ENCODE measurements around the gene ACACB.

Gene ACACB

DNA sequence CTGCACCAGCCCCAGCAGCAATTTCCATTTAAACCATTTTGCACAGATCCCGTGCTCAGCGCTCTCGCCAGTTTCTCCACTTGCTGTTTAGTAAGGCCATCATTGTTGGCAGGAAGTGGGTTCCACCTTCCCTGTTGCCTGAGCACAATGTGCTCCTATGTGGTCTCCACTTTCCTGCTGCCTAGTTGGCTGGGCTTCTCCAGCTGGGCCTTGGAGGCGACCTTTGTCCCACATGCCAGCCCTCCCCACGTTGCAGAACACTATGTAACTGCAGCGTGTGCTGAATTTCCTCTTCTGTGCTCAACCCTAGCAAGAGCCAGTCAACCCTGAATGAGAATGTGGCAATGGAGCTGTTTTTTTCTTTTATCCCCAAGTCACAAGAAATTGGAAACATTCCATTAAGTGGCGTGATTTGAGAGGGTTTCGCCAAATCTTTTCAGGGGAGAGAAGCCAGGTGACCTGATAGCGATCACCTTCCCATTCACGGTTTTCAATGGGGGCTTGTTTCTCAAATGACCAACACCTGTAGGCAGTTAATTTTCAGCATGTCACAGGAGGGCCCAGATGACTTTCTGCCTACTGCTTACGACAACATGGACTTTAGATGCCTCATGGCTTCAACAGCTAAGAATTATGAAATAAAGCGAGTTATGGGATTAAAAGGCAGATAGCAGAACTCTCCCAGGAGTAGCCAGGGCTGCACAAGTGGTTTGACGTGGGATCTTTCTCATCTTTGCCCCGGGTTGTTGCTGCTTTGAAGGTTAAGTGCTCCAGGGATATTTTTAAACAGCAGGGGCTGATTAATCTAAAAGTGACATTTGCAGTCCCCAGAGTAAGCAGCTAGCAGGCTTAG, at the start of gene ACACB:
Gene ACACB (plus strand): TSS at position 830 of the 853 bp plus-strand sequence. CDS start 22,819 bp downstream, outside the sequence.
- no peak for DNase-seq (ENCODE audit: low read depth)

DNA sequence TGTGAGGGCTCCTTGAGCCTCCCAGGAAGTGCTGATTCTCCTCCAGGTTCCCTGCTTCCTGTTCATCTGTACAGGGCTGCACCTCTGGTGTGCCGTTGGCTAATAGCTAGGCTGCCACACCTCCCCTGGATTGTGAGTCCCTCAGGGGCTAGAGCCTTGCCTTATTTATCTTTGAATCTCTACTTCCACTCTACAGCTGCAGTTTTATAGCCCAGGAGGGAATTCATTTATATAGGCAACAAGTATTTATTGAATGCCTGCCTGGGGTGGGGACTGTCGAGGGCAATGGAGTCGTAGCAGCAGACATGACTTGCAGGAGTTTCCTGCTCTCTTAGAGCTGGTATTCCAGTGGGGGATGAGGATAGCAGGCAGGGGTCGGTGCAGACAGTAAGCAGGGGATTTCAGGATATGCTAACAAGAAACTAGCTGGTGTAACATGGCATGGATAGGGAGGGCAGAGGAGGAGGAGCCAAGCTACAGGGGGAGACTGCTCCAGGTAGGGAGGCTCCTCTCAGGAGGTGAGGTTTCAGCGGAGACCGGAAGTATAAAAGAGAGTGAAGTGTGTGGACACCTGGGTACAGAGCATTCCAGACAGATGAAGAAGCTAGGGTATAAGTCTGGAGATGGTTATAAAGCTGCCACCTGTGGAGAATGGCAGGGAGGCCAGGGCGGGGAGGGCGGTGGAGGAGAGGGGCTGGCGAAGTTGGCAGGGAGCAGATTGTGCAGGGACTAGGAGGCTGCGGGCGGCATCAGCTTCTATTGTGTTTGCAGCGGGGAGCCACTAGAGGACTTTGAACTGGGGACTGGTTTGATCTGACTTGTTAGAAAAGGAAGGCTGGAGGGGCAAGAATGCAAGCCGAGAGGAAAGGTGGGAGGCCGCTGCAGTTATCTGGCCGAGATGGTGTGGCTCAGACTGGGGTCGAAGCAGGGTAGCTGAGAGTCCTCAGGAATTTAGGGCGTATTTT, 46.8 kb upstream of the ACACB start:
- no peak for DNase-seq (ENCODE audit: low read depth)

DNA sequence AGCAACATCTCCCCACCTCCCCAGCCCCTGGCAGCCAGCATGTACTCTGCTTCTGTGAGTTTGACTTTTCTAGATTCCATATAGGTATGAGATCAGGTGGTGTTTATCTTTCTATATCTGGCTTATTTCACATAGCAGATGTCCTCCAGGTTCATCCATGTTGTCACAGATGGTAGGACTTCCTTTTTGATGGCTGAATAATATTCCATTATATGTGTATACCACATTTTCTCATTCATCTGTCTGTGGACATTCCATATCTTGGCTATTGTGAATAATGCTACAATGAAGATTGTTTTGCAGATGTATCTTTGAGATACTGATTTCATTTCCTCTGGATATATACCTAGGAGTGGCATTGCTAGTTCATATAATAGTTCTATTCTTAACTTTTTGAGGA, 41.5 kb upstream of the ACACB start:
- DNase-seq (ENCODE audit: low read depth) = no peak

DNA sequence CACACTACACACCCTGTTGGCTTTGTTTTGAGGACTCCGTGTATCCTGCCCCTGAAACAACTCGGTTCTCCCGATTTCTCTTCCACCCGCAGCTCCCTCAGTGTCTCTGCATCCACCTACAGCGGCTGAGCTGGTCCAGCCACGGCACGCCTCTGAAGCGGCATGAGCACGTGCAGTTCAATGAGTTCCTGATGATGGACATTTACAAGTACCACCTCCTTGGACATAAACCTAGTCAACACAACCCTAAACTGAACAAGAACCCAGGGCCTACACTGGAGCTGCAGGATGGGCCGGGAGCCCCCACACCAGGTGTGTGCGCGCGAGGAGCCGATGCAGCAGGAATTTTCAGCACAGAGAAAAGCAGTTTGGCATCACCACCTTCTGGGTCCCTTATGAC, 33.6 kb upstream of the ACACB start:
- no peak for DNase-seq (ENCODE audit: low read depth)

DNA sequence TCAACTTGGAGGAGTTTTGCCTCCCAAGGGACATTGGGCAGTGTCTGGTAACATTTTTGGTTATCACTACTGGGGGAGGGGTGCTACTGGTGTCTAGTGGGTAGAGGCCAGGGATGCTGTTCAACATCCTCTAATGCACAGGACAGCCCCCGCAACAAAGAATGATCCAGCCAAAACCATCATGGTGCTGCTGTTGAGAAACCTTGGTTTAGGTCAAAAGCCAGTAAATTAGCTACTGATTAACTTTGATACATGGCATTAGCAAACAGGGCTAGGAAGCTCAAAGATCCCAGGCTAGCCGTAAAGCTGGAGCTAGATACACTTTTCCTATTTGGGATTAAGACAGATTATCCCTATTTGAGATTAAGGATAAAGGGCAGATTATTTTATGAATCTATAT, 32.0 kb upstream of the ACACB start:
- DNase-seq (ENCODE audit: low read depth) = no peak

DNA sequence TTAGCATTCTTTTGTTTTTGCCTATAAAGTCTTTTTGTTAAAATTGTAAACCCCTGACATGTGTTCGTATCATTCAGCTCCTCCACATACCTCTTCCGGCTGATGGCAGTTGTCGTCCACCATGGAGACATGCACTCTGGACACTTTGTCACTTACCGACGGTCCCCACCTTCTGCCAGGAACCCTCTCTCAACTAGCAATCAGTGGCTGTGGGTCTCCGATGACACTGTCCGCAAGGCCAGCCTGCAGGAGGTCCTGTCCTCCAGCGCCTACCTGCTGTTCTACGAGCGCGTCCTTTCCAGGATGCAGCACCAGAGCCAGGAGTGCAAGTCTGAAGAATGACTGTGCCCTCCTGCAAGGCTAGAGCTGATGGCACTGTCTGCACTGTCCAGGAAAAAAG, 30.8 kb upstream of the ACACB start:
- no peak for DNase-seq (ENCODE audit: low read depth)

DNA sequence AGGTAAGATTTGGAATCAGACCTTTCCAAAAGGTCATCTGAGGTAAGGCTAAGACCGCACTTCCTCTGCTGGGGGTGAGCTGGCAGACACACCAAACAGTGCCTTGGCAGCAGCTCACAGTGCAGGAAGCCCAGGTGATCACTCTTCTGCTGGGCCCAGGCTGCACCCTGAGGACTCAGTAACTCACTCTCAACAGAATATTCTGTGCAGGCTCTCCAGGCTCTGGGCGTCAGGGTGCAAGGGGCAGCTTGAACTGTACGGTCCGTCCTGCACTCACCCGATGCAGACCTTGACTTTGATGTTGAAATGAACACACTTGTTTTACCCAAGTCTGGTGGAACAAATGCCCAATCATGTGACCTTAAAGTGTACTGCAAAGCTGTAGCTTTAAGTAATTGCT, 29.1 kb upstream of the ACACB start:
- no peak for DNase-seq (ENCODE audit: low read depth)

DNA sequence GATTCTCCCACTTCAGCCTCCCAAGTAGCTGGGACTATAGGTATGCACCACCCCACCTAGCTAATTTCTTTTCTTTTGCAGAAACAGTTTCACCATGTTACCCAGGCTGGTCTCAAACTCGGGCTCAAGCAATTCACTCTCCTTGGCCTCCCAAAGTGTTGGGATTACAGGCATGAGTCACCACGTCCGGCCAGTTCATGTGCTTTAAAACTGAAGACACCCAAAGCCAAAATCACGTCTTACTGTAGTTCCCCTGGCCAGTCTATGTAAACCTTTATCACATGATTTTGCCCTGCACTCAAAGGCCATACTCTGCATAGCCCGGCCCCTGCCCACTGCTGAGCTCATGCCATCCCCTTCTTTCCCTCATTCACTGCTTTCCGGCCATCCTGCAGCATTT, 27.6 kb upstream of the ACACB start:
- no peak for DNase-seq (ENCODE audit: low read depth)

DNA sequence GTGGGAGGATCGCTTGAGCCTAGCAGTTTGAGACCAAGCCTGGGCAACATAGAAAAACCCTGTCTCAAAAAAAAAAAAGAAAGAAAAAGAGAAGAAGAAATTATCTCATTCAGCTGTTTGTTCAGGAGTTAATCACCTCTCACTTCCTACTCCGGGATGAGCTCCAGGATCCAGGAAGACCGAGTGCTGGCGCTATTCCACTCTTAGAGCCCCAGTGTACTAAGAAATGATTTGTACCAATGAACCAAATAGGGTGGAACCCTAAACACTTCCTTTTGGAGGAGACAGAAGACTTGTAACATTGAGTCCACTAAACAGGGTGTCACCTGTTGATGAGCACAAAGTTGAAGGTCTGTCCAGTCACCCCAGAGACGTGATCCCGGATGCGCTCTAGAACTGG, 26.7 kb upstream of the ACACB start:
- DNase-seq (ENCODE audit: low read depth) = no peak

DNA sequence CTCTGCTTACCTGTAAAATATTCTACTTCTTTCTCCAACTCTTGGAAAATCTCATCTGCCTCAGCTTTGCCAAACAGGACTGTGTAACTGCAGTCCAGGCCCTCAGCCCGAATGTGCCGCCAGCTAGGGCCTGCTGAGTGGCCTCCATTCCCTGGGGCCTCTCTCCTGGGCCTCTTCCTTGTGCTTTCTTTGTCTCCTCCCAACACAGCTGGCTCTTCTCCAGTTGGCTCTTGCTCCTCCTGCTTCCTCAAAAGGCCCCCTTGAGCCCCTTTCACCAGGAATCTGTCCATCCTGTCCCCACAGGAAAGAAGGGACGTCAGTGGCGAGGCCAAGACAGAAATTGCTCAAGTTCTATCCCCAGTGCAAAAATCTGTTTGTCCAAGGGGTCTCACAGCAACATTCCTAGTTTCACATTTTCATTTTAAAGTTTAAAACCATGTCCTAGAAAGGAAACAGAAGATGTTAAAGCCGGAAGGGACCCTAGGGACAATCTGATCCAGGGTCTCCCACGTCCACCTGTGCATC, 23.8 kb upstream of the ACACB start:
- no peak for DNase-seq (ENCODE audit: low read depth)

DNA sequence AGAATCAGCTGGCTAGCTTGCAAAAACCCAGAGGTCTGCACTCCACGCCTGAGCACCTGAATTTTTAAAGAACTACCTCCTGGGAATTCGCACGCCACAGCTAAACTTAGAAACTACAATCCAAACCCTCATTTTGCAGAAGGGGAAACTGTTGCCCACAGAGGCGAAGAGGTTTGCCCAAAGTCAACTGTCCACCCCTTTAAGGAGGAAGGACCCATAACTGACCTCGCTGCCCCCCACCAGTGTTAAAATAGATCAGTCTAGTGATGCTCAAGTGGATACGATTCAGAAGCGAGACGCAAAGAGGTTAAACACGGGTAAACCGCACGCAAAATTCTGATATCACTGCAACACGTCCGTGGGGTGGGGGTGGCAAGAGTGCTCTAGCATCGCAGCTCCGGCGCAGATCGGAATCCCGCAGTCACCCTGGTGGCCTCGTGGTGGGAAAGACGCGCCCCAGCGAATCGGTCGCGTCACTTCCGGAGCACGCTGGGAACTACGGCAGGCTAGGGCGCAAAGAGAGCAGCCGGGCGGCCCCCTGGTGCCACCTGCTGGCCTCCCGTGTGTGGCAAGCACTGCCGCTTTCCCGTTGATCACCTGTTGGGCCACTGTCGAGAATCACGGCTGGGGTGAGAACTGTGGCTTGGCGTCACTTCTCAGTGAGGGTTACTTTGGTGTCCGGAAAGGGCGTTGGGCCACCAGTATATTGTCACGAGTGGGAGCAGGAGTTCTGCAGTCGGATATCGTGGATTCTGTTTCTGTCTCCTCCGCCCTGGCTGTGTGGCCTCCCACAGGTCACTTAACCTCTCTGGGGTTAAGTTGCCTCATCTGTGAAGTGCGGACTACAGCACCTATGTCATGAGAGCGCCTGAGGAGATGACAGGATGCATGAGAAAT, 23.1 kb upstream of the ACACB start, which contains the start of gene ALKBH2:
Gene ALKBH2 (minus strand): TSS at position 451 of the 897 bp plus-strand sequence. CDS start 686 bp downstream, outside the sequence.
- DNase-seq (ENCODE audit: low read depth) = peak; percentile 89

DNA sequence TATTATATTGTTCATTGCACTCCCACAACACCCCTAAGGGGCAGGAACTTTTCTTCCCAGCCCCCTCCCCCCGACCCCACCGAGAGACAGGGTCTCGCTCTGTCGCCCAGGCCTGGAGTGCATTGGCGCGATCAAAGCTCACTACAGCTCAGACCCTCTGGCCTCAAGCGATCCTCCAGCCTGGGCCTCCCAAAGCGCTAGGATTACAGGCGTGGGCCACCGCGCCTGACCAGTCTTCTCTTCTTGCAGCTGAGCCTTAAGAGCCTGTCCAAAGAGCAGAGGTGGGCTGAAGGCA, 19.3 kb upstream of the ACACB start:
- DNase-seq (ENCODE audit: low read depth) = no peak

DNA sequence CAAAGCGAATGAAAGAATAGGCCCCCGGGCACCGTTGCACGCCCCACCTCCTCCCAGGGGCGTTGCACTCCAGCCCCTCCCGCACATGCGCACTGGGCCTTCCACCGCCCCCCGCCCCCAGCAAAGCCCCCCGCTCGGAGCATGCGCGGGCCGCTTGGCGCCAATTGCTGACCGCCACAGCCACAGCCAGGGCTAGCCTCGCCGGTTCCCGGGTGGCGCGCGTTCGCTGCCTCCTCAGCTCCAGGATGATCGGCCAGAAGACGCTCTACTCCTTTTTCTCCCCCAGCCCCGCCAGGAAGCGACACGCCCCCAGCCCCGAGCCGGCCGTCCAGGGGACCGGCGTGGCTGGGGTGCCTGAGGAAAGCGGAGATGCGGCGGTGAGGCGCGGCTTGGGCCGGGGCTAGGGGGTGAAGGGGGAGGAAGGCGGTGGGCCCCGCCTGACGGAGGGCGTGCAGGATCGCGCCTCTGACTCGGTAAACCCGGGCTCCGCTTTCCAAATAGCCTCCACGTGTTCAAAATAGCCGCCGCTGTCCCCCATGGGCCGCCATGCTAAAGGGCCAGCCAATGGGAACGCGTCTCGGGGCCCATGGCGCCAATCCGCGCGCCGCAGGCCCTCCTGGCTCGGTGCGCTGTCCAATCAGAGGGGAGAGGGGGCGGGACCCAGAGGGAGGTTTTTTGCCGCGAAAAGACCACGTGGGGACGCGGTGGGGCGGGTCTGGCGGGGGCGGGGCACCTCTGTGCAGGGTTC, 18.8 kb upstream of the ACACB start, which contains the start of gene UNG:
Gene UNG (plus strand): TSS at position 163 of the 748 bp plus-strand sequence. CDS start 83 bp downstream, at position 246.
- peak; percentile 96 for DNase-seq (ENCODE audit: low read depth)

DNA sequence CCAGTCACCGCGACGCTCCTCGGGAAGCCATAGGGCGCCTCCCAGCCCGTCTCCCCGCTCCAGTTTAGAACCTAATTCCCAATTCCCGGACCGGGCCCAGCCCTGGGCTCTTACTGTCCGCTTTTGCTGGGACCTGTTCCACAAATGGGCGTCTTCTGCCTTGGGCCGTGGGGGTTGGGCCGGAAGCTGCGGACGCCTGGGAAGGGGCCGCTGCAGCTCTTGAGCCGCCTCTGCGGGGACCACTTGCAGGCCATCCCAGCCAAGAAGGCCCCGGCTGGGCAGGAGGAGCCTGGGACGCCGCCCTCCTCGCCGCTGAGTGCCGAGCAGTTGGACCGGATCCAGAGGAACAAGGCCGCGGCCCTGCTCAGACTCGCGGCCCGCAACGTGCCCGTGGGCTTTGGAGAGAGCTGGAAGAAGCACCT, 18.2 kb upstream of the ACACB start:
- DNase-seq (ENCODE audit: low read depth) = no peak

DNA sequence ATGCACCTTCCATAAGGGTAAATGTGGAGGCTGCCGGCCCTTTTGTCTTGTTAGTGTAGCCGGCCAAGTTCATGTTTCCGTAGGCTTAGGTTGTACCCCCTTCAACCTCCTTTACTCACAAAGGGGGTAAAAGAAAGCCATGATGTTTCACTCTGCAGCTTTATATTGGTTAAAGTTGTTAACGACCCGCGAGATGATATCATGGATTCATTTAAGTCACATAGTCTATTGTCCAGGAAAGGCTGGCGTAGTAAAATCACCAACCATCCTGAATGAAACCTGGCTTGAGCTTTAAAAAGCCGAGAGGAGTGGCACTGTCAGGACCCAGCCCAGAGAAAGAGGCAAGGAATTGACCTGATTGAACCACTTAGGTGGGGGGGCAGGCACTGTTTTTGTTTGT, 17.7 kb upstream of the ACACB start:
- DNase-seq (ENCODE audit: low read depth) = no peak

DNA sequence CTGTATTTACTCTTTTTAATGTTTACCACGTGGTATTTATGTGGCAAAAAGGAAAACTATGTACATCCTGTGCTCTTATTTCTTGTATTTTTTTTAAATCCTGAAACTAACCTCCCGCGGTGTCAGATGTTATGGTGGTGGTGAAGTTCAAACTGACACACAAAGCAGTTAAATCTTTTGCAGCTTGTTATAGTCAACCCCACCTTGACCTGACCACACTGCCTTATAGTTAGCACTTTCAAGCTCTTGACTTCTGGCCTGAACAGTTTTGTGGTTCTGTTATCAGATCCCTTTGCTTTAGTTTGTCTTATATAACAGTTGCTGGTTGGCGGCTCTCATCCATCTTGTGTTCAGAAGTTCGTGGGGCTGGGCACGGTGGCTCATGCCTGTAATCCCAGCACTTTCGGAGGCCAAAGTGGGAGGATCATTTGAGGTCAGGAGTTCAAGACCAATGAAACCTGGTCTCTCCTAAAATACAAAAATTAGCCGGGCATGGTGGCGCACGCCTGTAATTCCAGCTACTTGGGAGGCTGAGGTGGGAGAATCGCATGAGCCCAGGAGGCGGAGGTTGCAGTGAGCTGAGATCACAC, 16.9 kb upstream of the ACACB start:
- DNase-seq (ENCODE audit: low read depth) = no peak

DNA sequence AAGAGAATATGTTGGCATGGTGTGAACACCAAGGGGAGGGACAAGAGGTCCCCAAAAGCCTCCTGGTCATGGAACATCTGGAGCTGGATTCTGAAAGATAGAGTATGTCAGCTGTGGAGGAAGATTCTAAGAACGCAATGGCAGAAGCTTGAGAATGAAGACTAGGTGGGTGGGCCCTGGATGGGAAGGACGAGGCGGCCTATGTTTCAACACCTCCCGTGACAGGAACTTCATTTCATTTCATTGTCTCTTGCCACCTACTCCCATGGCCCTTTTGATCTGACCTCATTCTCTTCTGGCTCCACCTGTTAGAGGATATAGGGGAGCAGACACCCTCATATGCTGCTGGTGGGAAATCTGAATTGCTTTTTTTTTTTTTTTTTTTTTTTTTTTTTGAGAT, 15.6 kb upstream of the ACACB start:
- no peak for DNase-seq (ENCODE audit: low read depth)

DNA sequence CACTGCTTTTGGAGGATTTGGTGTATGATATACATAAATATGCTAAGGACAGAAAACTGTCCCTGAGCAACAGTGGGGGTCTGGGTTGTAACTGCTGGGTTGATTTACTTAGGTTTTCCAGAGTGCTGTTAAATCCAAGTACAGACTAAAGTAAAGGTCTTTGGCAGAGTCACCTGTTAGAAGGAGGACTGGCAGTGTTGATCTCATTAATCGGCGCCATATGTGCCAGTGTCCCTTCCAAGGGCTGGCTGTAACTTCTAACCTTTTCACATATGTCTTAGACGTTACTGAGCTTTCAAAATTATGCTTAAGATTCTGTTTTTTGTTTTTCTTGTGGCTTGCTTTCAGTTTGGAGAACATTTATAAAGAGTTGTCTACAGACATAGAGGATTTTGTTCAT, 13.9 kb upstream of the ACACB start:
- DNase-seq (ENCODE audit: low read depth) = no peak

DNA sequence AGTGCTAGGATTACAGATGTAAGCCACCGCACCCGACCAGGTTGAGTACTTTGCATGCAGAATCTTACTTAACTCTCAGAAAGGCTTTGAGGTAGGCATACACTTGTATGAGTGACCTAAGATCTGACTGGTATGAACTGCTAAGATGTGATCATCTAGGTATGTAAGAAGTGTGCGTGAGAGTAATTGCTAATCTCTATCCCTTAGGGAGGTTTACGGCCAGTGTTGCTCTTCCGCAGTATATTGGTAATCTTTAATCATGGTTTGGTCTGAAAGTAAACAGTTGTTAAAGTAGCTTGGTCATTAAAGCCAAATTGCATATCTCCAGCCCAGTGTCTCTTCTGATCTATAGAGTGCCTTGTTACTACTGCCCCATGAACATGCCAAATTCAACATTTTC, 11.2 kb upstream of the ACACB start:
- DNase-seq (ENCODE audit: low read depth) = no peak

DNA sequence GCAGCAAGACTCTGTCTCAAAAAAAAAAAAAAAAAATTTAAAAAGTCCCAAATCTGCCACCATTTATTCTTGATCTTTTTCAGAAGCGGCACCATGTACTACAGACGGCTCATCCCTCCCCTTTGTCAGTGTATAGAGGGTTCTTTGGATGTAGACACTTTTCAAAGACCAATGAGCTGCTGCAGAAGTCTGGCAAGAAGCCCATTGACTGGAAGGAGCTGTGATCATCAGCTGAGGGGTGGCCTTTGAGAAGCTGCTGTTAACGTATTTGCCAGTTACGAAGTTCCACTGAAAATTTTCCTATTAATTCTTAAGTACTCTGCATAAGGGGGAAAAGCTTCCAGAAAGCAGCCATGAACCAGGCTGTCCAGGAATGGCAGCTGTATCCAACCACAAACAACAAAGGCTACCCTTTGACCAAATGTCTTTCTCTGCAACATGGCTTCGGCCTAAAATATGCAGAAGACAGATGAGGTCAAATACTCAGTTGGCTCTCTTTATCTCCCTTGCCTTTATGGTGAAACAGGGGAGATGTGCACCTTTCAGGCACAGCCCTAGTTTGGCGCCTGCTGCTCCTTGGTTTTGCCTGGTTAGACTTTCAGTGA, 6.5 kb upstream of the ACACB start:
- DNase-seq (ENCODE audit: low read depth) = no peak

Data from activated T-cell treated with anti-CD3 and anti-CD28 coated beads for 1 hour (primary cell).